ENCODE measurements around the gene TATDN3. TPM values are rescaled to one million over a fixed set of nuclear protein-coding genes. Genes with fewer than 3 reads are reported as not detected.
"Not testable (repeated sequence)": the region's sequence is repeated elsewhere in the genome, so short reads cannot be mapped to it uniquely, and the experiment has no call there.

The TATDN3 gene
- total and polyA plus RNA-seq, 12 donors: 10.2 to 37.9 (median 20.5) TPM

DNA sequence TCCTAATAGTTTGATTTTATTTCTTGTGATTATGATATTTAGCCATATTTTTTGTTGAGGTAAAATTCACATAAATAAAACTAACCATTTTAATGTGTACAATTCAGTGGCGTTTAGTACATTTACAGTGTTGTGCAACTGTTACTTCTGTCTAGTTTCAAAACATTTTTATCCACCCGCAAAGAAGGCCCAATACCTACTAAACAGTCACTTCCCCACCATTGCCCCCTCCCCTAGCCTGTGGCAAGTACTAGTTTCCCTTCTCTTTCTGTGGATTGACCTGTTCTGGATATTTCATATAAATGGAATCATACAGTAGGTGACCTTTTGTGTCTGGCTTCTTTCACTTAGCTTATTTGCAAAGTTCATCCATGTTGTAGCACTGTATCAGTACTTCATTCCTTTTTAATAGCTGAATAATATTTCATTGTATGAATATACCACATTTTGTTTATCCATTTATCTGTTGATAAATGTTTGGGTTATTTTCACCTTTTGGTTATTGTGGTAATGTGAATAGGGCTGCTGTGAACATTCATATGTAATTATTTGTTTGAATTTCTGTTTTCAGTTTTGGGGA, 70.5 kb downstream of the TATDN3 start:
- WGBS, 4 donors: 74 to 87% (median 83%) methylated on average over 2 of the region's 2 CpGs
- no peak for TF ChIP-seq POLR2A (IDR thresholded peaks at IDR 0.05)
- TF ChIP-seq, protein P1, sequence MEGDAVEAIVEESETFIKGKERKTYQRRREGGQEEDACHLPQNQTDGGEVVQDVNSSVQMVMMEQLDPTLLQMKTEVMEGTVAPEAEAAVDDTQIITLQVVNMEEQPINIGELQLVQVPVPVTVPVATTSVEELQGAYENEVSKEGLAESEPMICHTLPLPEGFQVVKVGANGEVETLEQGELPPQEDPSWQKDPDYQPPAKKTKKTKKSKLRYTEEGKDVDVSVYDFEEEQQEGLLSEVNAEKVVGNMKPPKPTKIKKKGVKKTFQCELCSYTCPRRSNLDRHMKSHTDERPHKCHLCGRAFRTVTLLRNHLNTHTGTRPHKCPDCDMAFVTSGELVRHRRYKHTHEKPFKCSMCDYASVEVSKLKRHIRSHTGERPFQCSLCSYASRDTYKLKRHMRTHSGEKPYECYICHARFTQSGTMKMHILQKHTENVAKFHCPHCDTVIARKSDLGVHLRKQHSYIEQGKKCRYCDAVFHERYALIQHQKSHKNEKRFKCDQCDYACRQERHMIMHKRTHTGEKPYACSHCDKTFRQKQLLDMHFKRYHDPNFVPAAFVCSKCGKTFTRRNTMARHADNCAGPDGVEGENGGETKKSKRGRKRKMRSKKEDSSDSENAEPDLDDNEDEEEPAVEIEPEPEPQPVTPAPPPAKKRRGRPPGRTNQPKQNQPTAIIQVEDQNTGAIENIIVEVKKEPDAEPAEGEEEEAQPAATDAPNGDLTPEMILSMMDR (IDR thresholded peaks at IDR 0.05): no peak
- Histone ChIP-seq H3K36me3 (replicated peaks in 1 of 2) (no peaks in the 10 kb centered on the region), H3K4me3 (no peak overlapping the region), H3K9me3 (replicated peaks in 1 of 3) (no peaks in the 10 kb centered on the region), H3K4me1 (replicated peaks in 1 of 2) (peaks cover 0 to 29% of the 10 kb centered on the region in 2 donors), H3K27ac (no peak overlapping the region), H3K27me3 (no peaks in the 10 kb centered on the region)
- intact Hi-C loops (cut with DNase I): no loop called here
- DNase-seq: no peak

- H3K9me3 ChIP-seq (replicated peaks in 1 of 3); intact Hi-C loops (cut with DNase I); H3K36me3 ChIP-seq (replicated peaks in 1 of 2); DNase-seq; H3K4me3 ChIP-seq; H3K27ac ChIP-seq; H3K27me3 ChIP-seq: not testable (repeated sequence)
- H3K4me1 ChIP-seq (replicated peaks in 1 of 2): peaks cover 0 to 26% of the 10 kb centered on the region in 2 donors
- 86 to 94% (median 89%) methylated on average over 10 of the region's 10 CpGs for WGBS, 4 donors
Measured at GRCh38 chr1:212863345-212863744, 71.7 kb downstream of the TATDN3 start.

DNA sequence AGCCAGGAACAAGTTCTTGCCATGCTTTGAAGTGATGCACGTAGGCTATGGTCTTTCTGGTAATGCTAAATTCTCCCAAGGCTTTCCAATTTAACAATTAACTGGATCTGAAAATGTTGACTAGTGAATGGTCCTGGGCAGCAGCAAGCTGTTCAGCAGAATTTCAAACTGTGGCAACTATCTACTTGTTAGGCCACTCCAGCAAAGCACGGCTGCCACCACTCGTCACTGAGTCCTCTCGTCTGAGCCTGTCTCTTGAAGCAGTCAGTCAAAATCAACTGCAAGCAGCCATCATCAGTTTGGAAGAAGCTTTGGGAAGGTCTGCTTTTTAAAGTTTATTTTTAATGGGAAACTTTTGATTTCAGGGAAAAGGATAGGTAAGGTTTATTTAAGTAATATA, 72.5 kb downstream of the TATDN3 start:
- peaks cover 0 to 20% of the 10 kb centered on the region in 2 donors for H3K4me1 ChIP-seq (replicated peaks in 1 of 2)
- H3K4me3 ChIP-seq: no peak overlapping the region
- intact Hi-C loops (cut with DNase I): no loop called here
- H3K9me3 ChIP-seq (replicated peaks in 1 of 3): no peaks in the 10 kb centered on the region
- H3K27me3 ChIP-seq: no peaks in the 10 kb centered on the region
- TF ChIP-seq, protein P1 (IDR thresholded peaks at IDR 0.05): no peak
- TF ChIP-seq POLR2A (IDR thresholded peaks at IDR 0.05): no peak
- H3K27ac ChIP-seq: no peak overlapping the region
- no peak for DNase-seq
- WGBS, 4 donors: 89 to 97% (median 95%) methylated on average over 4 of the region's 4 CpGs
- no peaks in the 10 kb centered on the region for H3K36me3 ChIP-seq (replicated peaks in 1 of 2)

Small RNA genes within 50 kb of the gene (small RNA-seq; reads per million reads assigned to genes)
- gene AC104333.1 (0 reads per million in 2 donors), gene AC104333.2 (0 reads per million in 2 donors)

Other genes with a start within 250 kb of the TATDN3 start
- 10 to 100 TPM in 3 of 9 donors, 1 to 10 TPM in 6; 1.9 to 13.4 (median 7.2) TPM for gene ATF3, start 183.1 kb upstream of the TATDN3 start, total RNA-seq
- 10 to 100 TPM; 13.4 to 19.7 (median 14.5) TPM for gene ATF3, start 183.1 kb upstream of the TATDN3 start, polyA plus RNA-seq
- 1 to 10 TPM in 8 of 9 donors, under 1 TPM in 1; 0.24 to 6.1 (median 2.6) TPM for gene BATF3, start 92.1 kb upstream of the TATDN3 start, total RNA-seq
- 1 to 10 TPM; 1.0 to 7.5 (median 5.4) TPM for gene BATF3, start 92.1 kb upstream of the TATDN3 start, polyA plus RNA-seq
- 10 to 100 TPM; 21.8 to 90.9 (median 31.7) TPM for gene NSL1, start 117 bp upstream of the TATDN3 start, total RNA-seq
- 10 to 100 TPM; 10.6 to 23.2 (median 17.6) TPM for gene NSL1, start 117 bp upstream of the TATDN3 start, polyA plus RNA-seq
- under 1 TPM in 2 of 9 donors, not detected in 7; 0.39 to 0.56 TPM for gene SPATA45, start 55.8 kb downstream of the TATDN3 start, total RNA-seq
- not detected for gene SPATA45, start 55.8 kb downstream of the TATDN3 start, polyA plus RNA-seq
- gene FLVCR1, start 66.4 kb downstream of the TATDN3 start, total RNA-seq: 10 to 100 TPM in 1 of 9 donors, 1 to 10 TPM in 8; 1.7 to 34.2 (median 4.9) TPM
- gene FLVCR1, start 66.4 kb downstream of the TATDN3 start, polyA plus RNA-seq: 10 to 100 TPM in 1 of 3 donors, 1 to 10 TPM in 2; 3.5 to 18.0 (median 4.1) TPM
- gene VASH2, start 158.6 kb downstream of the TATDN3 start, total RNA-seq: 1 to 10 TPM in 1 of 9 donors, under 1 TPM in 5, not detected in 3; 0.25 to 5.5 (median 0.41) TPM
- gene VASH2, start 158.6 kb downstream of the TATDN3 start, polyA plus RNA-seq: under 1 TPM; 0.16 to 0.33 (median 0.17) TPM
- gene ANGEL2, start 224.0 kb downstream of the TATDN3 start, total RNA-seq: 10 to 100 TPM; 18.7 to 47.3 (median 30.1) TPM
- gene ANGEL2, start 224.0 kb downstream of the TATDN3 start, polyA plus RNA-seq: 10 to 100 TPM; 17.7 to 23.9 (median 20.1) TPM

Data from adrenal gland (tissue), 12 donors.